Mesothelial cell of epicardium (in vitro differentiated cells): ENCODE data around the gene PUM1. TPM values are rescaled to one million over a fixed set of nuclear protein-coding genes. Genes with fewer than 3 reads are reported as not detected.

Source experiments
- DNase-seq, 2 experiments: peaks; one replicate each; pipeline ENCODE4 v3.0.0; 2021; ENCODE audit warnings: low spot score in 2 of 2; ENCODE audit not compliant: unreplicated experiment in 2 of 2
- H3K27ac Mint-ChIP-seq: 2 replicates; pipeline ENCODE4 v1.8.0; 2021; ENCODE audit warnings: mixed read lengths
- H3K27me3 Mint-ChIP-seq: 2 replicates; pipeline ENCODE4 v1.8.0; 2021; ENCODE audit warnings: low read depth, mixed read lengths
- H3K36me3 Mint-ChIP-seq: 2 replicates; pipeline ENCODE4 v1.8.0; 2021; ENCODE audit warnings: mixed read lengths
- H3K4me1 Mint-ChIP-seq: 2 replicates; pipeline ENCODE4 v1.8.0; 2021; ENCODE audit warnings: mixed read lengths
- H3K4me3 Mint-ChIP-seq: 2 replicates; pipeline ENCODE4 v1.8.0; 2021; ENCODE audit warnings: mild to moderate bottlenecking, moderate library complexity, mixed read lengths
- H3K9me3 Mint-ChIP-seq: 2 replicates; pipeline ENCODE4 v1.8.0; 2021; ENCODE audit warnings: mixed read lengths
- CTCF ChIP-seq: fragments of 200-600 bp; sonication (generic); IDR thresholded peaks from one replicate; pipeline ENCODE4 v1.5.0; 2021; ENCODE audit warnings: antibody characterized with exemption; ENCODE audit not compliant: unreplicated experiment
- total RNA-seq: library from RNA; stranded (reverse); gene quantifications from 3 replicates; pipeline ENCODE4 v1.2.1, GENCODE V29; 2021

Gene PUM1
- total RNA-seq, 1 donor from 2014 or later = 250 TPM

- TF ChIP-seq CTCF = no peak
- Mint-ChIP-seq H3K27ac (peak overlapping the region; percentile 79), H3K27me3 (peaks cover 10% of the 10 kb centered on the region), H3K4me1 (peaks cover 16% of the 10 kb centered on the region), H3K4me3 (peak overlapping the region; percentile 80), H3K36me3 (no peaks in the 10 kb centered on the region), H3K9me3 (no peaks in the 10 kb centered on the region)
- no peak for DNase-seq
Measured at GRCh38 chr1:30906631-30907441, 158.7 kb downstream of the PUM1 start.

DNA sequence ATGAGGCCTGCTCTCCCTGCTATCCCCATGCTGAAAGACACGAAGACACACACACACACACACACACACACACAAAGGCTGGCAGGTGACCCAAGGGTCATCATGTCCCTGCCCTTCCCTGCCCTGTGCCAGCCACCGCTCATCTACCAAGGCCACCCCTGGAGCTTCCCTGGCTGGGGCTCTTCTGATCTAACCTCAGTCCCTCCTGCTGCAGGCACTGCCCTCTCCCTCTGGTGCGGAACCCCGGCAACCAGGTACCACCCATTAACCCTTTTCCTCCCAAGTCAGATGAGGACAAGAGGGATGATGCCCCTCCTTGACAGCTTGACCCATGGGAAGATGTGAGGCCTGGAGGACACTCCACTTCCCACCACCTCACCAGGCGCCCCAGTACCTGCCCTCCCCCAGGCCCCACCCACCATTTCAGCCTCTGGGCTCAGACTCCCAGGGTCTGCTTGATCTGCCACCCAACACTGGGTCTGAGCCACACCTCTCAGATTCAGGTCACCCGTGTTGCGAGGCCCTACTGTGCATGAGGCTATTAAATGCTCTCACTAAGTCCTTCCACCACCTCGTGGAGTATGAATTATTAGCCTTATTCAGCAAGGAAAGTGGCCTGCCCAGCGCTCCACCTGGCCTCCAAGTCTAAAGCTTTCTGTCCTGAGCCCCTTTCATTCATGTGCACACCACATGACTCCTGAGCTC, 159.4 kb downstream of the PUM1 start:
- Mint-ChIP-seq H3K4me1 (peaks cover 16% of the 10 kb centered on the region), H3K9me3 (no peaks in the 10 kb centered on the region), H3K27ac (no peak overlapping the region), H3K36me3 (no peaks in the 10 kb centered on the region), H3K27me3 (peaks cover 10% of the 10 kb centered on the region), H3K4me3 (peak overlapping the region; percentile 36)
- TF ChIP-seq CTCF = no peak
- DNase-seq = no peak

DNA sequence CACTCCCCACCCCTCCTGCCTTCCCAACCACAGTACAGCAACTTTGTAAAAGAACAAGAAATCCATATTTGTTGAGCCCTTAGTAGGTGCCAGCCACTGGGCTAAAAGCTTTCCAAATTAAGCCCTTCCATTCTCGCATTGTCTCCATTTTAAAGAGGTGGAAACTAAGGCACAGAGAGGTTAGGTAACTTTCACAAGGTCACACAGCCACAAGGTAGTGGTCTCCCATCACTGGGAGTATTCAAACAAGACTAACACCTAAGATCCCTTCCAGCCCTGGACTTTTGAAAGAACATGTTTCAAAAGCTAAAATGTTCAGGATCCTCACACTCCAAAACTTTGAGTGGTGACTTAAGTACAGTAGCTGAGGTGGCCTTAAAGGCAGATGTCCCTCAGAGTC, 160.1 kb downstream of the PUM1 start:
- Mint-ChIP-seq H3K4me3 (no peak overlapping the region), H3K36me3 (no peaks in the 10 kb centered on the region), H3K27ac (no peak overlapping the region), H3K9me3 (no peaks in the 10 kb centered on the region), H3K27me3 (peaks cover 10% of the 10 kb centered on the region), H3K4me1 (peaks cover 16% of the 10 kb centered on the region)
- DNase-seq = no peak
- no peak for TF ChIP-seq CTCF

DNA sequence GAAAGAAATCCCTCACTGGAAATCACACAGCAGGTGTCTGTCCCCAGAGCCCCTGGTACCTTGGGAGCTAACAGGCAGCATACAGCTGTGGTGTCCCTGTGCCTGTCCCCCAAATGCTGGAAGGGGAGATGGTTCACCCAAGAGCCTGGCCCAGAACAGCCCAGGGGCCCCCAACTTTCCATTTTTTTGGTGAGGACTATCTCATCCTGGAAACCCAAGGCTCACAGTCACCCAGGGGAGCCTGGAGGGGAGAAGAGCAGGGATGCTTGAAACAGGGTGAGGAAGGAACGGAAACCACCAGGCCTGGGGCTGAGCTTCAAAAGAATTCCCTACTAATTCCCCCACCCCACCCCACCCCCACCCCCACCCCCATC, 160.6 kb downstream of the PUM1 start:
- no peaks in the 10 kb centered on the region for H3K9me3 Mint-ChIP-seq
- H3K27ac Mint-ChIP-seq = no peak overlapping the region

More for the DNA sequence above, 160.6 kb downstream of the PUM1 start:
- Mint-ChIP-seq H3K4me1 (peaks cover 16% of the 10 kb centered on the region), H3K36me3 (no peaks in the 10 kb centered on the region), H3K4me3 (no peak overlapping the region), H3K27me3 (peaks cover 10% of the 10 kb centered on the region)
- no peak for TF ChIP-seq CTCF
- no peak for DNase-seq
